IMR-90 (cell line): ENCODE data around the gene PAFAH1B2.

Source experiments
- CEBPB ChIP-seq: IDR thresholded peaks from 2 replicates; pipeline ENCODE4 v1.6.1; 2012; ENCODE audit warnings: low read depth, low read length, improper control_type of control experiment
- CTCF ChIP-seq: conservative IDR thresholded peaks from 2 replicates; pipeline ENCODE4 v1.5.1; 2012; ENCODE audit warnings: mild to moderate bottlenecking, low read depth, low read length, improper control_type of control experiment
- POLR2A ChIP-seq: IDR thresholded peaks from 2 replicates; pipeline ENCODE4 v1.6.1; 2012; ENCODE audit warnings: mild to moderate bottlenecking, low read depth, low read length
- SMC3 ChIP-seq: fragments of 150-350 bp; IDR thresholded peaks from 2 replicates; pipeline ENCODE4 v1.6.1; 2016; ENCODE audit warnings: low read depth, mild to moderate bottlenecking, antibody characterized with exemption, low read length, moderate library complexity

DNA sequence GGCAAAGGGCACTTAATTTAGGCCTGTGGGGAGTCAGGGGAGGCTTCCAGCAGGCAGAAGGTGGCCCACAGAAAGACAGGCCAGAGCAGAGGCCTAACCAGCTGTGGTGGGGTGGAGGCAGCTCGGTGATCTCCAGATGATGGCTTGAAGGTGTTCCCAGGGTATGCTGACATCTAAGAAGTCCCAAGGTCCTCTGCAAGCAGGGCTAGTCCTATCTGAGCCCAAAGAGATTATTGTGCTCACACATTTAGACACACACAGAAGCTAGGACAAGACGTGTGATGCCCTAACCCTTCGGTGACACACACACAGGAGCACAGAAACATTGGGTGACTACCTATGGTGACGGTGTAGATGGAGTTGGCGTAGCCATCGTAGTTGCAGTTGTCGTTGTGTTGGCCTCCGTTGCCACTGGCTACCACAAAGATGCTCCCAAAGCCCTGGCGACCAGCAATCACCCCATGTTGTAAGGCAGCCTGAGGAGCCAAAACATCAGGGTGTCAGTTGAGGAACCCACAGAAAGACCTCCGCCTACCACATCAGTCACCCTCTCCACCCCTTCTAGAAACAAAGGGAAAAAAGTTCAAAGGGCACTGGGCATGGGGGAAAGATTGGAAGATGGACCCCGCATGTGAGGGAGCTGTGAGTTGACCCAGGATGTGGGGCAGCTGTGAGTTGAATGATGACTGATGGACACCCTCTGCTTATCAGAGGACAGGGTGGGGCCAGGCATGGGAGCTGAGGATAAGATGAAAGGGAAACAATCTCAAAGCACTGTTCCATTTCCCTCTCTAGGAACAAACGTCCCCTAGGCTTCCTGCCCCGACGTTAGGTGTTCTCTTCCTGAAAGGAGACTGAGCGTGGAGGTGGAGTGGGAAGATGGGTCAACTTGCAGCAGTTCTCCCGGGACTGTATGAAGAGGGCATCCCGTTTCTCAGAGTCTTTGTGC is 79.9 kb downstream of the PAFAH1B2 start:
- TF ChIP-seq POLR2A (peak; percentile 18; the same call in 1 of the 2 replicates), CEBPB (no peak), CTCF (no peak), SMC3 (no peak)
